ENCODE results near the gene TNS4. TPM values are rescaled to one million over a fixed set of nuclear protein-coding genes. Genes with fewer than 3 reads are reported as not detected.

The TNS4 gene
- total RNA-seq, 2 experiments from 2014 or later, result 0.22 to 0.97 TPM

DNA sequence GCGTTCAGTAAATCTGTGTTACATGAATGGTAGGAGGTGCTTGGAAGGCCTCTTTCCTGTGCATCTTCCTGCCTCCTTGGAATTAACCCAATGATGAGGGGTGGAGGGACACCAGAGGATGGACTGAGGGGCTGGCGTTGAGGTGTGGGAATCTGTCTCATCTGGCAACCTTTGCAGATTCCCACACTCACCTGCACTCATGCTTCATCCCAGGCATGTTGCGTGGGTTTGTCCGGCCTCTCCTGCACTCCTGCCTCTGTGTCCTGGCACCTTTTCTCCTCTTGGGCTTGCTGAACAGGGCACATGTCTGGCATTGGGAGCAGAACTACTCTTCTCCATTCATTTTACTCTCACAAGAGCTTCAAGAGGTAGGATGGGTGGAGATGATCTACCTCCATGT, 61.3 kb downstream of the TNS4 start:
- no peak for DNase-seq (ENCODE audit: low spot score)
- Histone ChIP-seq H3K9me3 (ENCODE audit: low read length) (no peaks in the 10 kb centered on the region), H3K4me1 (ENCODE audit: insufficient read depth, low read length, poor library complexity, severe bottlenecking) (peaks cover 9% of the 10 kb centered on the region), H2AFZ (ENCODE audit: low read length) (no peak overlapping the region), H3K4me2 (ENCODE audit: low read length) (no peak overlapping the region), H3K79me2 (ENCODE audit: insufficient read depth, low read depth, low read length) (no peaks in the 10 kb centered on the region), H3K4me3 (ENCODE audit: low read depth, low read length, poor library complexity, severe bottlenecking) (no peak overlapping the region), H3K9me2 (ENCODE audit: insufficient read depth, low read length) (no peaks in the 10 kb centered on the region), H4K20me1 (ENCODE audit: insufficient read depth, low read length) (no peaks in the 10 kb centered on the region), H3K27ac (ENCODE audit: low read depth, low read length, poor library complexity, severe bottlenecking) (no peak overlapping the region), H3K36me3 (ENCODE audit: insufficient read depth, low read length) (no peaks in the 10 kb centered on the region)
- BruUV-seq (replicated peaks), result no TSS peak
- intact Hi-C loops (cut with micrococcal nuclease; ENCODE audit: unreplicated experiment), result loop anchor here (2.0 to 5.0 kb wide), 2 partner anchors 37 to 83 kb away; no protein-coding TSS in a partner anchor
- TF ChIP-seq, protein P1, sequence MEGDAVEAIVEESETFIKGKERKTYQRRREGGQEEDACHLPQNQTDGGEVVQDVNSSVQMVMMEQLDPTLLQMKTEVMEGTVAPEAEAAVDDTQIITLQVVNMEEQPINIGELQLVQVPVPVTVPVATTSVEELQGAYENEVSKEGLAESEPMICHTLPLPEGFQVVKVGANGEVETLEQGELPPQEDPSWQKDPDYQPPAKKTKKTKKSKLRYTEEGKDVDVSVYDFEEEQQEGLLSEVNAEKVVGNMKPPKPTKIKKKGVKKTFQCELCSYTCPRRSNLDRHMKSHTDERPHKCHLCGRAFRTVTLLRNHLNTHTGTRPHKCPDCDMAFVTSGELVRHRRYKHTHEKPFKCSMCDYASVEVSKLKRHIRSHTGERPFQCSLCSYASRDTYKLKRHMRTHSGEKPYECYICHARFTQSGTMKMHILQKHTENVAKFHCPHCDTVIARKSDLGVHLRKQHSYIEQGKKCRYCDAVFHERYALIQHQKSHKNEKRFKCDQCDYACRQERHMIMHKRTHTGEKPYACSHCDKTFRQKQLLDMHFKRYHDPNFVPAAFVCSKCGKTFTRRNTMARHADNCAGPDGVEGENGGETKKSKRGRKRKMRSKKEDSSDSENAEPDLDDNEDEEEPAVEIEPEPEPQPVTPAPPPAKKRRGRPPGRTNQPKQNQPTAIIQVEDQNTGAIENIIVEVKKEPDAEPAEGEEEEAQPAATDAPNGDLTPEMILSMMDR (conservative IDR thresholded peaks at IDR 0.05; ENCODE audit: low read length), result no peak
- no peak for TF ChIP-seq EZH2phosphoT487 (IDR thresholded peaks at IDR 0.05; ENCODE audit: borderline replicate concordance, low read depth, low read length)
- POLR2A ChIA-PET, result no interaction called here
- CTCF ChIA-PET (ENCODE audit: unreplicated experiment), result no interaction called here

DNA sequence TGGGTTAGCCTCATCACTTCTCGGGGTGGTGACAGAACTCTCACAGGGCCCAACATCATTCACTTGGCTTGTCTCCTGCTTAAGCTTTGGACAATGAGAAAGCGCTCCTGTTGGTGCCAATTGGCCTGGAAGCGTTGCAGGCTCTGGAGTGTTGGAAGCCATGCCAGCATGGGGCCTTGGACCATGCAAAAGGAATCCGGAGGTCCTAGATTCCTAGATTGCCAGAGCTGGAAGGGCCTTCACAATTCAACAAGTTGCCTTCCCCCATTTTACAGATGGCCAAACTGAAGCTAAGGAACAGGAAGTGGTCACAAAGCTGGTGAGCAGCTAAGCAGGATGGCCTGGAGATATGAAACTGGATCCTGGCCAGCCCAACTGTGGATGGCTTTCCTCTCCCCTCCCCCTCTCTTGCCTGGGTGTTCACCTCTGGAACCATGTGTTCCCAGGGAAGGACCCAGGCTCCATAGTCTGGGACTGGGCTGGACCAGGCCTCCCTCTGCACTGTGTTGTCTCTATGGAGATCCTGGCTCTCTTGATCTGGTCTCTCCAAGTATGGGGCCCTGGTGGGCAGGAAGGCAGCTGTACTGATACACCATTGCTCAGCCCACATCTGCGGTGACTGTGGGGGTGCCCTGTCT, 64.2 kb downstream of the TNS4 start:
- H3K27ac ChIP-seq (ENCODE audit: low read depth, low read length, poor library complexity, severe bottlenecking), result no peak overlapping the region
- intact Hi-C loops (cut with micrococcal nuclease; ENCODE audit: unreplicated experiment), result no loop called here
- no peaks in the 10 kb centered on the region for H4K20me1 ChIP-seq (ENCODE audit: insufficient read depth, low read length)
- peaks cover 9% of the 10 kb centered on the region for H3K4me1 ChIP-seq (ENCODE audit: insufficient read depth, low read length, poor library complexity, severe bottlenecking)
- H3K9me3 ChIP-seq (ENCODE audit: low read length), result no peaks in the 10 kb centered on the region
- no peak overlapping the region for H3K4me3 ChIP-seq (ENCODE audit: low read depth, low read length, poor library complexity, severe bottlenecking)
- H2AFZ ChIP-seq (ENCODE audit: low read length), result no peak overlapping the region
- no peaks in the 10 kb centered on the region for H3K9me2 ChIP-seq (ENCODE audit: insufficient read depth, low read length)
- no TSS peak for BruUV-seq (replicated peaks)
- no peak overlapping the region for H3K4me2 ChIP-seq (ENCODE audit: low read length)
- no peaks in the 10 kb centered on the region for H3K36me3 ChIP-seq (ENCODE audit: insufficient read depth, low read length)
- TF ChIP-seq EZH2phosphoT487 (IDR thresholded peaks at IDR 0.05; ENCODE audit: borderline replicate concordance, low read depth, low read length), result no peak
- TF ChIP-seq, protein P1 (conservative IDR thresholded peaks at IDR 0.05; ENCODE audit: low read length), result no peak
- no peaks in the 10 kb centered on the region for H3K79me2 ChIP-seq (ENCODE audit: insufficient read depth, low read depth, low read length)
- ChIA-PET CTCF (ENCODE audit: unreplicated experiment) (no interaction called here), POLR2A (interaction anchor here (1.0 kb wide), 1 partner anchor 18 kb away, joined by 3 read pairs; no protein-coding TSS in a partner anchor)
- DNase-seq (ENCODE audit: low spot score), result no peak

DNA sequence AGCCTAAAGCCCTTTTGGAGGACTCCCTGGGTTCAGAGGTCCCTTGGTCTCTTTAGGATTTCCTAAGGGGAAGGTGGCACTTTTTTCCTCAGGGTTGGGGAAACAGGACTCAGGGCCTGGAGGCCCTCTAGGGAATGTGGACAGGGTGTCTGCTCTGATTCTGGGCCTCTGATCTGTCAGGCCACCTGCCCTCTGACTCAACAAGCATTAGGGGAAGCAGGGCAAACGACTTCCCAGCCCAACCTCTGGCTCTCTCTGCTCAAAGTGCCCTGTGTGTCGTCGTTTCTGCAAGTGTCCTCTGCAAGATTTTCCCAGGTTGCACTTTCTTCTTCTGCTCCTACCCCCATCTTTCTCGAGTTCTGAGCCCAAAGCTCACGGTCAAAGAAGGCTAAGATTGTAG, 64.8 kb downstream of the TNS4 start:
- Histone ChIP-seq H2AFZ (ENCODE audit: low read length) (no peak overlapping the region), H3K9me3 (ENCODE audit: low read length) (no peaks in the 10 kb centered on the region), H3K27ac (ENCODE audit: low read depth, low read length, poor library complexity, severe bottlenecking) (no peak overlapping the region), H3K79me2 (ENCODE audit: insufficient read depth, low read depth, low read length) (no peaks in the 10 kb centered on the region), H3K4me3 (ENCODE audit: low read depth, low read length, poor library complexity, severe bottlenecking) (no peak overlapping the region), H3K4me1 (ENCODE audit: insufficient read depth, low read length, poor library complexity, severe bottlenecking) (peaks cover 9% of the 10 kb centered on the region), H3K4me2 (ENCODE audit: low read length) (no peak overlapping the region), H3K9me2 (ENCODE audit: insufficient read depth, low read length) (no peaks in the 10 kb centered on the region), H4K20me1 (ENCODE audit: insufficient read depth, low read length) (no peaks in the 10 kb centered on the region), H3K36me3 (ENCODE audit: insufficient read depth, low read length) (no peaks in the 10 kb centered on the region)
- ChIA-PET POLR2A (interaction anchor here (1.0 kb wide), 1 partner anchor 19 kb away, joined by 3 read pairs; no protein-coding TSS in a partner anchor), CTCF (ENCODE audit: unreplicated experiment) (no interaction called here)
- no TSS peak for BruUV-seq (replicated peaks)
- DNase-seq (ENCODE audit: low spot score), result no peak
- TF ChIP-seq, protein P1 (conservative IDR thresholded peaks at IDR 0.05; ENCODE audit: low read length), result no peak
- no peak for TF ChIP-seq EZH2phosphoT487 (IDR thresholded peaks at IDR 0.05; ENCODE audit: borderline replicate concordance, low read depth, low read length)
- intact Hi-C loops (cut with micrococcal nuclease; ENCODE audit: unreplicated experiment), result no loop called here
